HG03439 (cell line): Measurements from ENCODE around the gene ZNF792.
"Not testable (repeated sequence)": the region's sequence is repeated elsewhere in the genome, so short reads cannot be mapped to it uniquely, and the experiment has no call there.

Source experiments
- ATAC-seq: cut with Tn5 transposase; IDR thresholded peaks from one replicate; pipeline ENCODE4 v1.9.1; 2021; ENCODE audit warnings: mild to moderate bottlenecking, moderate library complexity; ENCODE audit not compliant: unreplicated experiment

The ZNF792 gene

GRCh38 chr19:34998777-34999497, 34.9 kb upstream of the ZNF792 start:
- no peak for ATAC-seq

GRCh38 chr19:34998224-34998623, 34.2 kb upstream of the ZNF792 start:
- not testable (repeated sequence) for ATAC-seq

GRCh38 chr19:34997071-34997617, 33.1 kb upstream of the ZNF792 start:
- ATAC-seq = no peak

GRCh38 chr19:34995551-34995950, 31.5 kb upstream of the ZNF792 start:
- ATAC-seq = no peak

GRCh38 chr19:34994643-34995541, 30.9 kb upstream of the ZNF792 start:
- no peak for ATAC-seq

GRCh38 chr19:34994286-34994642, 30.2 kb upstream of the ZNF792 start:
- ATAC-seq = no peak

- not testable (repeated sequence) for ATAC-seq
Measured at GRCh38 chr19:34992582-34992981, 28.6 kb upstream of the ZNF792 start.

- ATAC-seq = no peak
Measured at GRCh38 chr19:34991542-34992333, 27.7 kb upstream of the ZNF792 start.

GRCh38 chr19:34990578-34991192, 26.7 kb upstream of the ZNF792 start:
- ATAC-seq = no peak

GRCh38 chr19:34989298-34989697, 25.3 kb upstream of the ZNF792 start:
- ATAC-seq = no peak

GRCh38 chr19:34988119-34988518, 24.1 kb upstream of the ZNF792 start:
- no peak for ATAC-seq

GRCh38 chr19:34985249-34986022, 21.4 kb upstream of the ZNF792 start:
- ATAC-seq = no peak

- ATAC-seq = no peak
Measured at GRCh38 chr19:34984287-34984686, 20.3 kb upstream of the ZNF792 start.

- no peak for ATAC-seq
Measured at GRCh38 chr19:34983786-34984185, 19.8 kb upstream of the ZNF792 start.

GRCh38 chr19:34982275-34982674, 18.2 kb upstream of the ZNF792 start:
- ATAC-seq = no peak

- no peak for ATAC-seq
Measured at GRCh38 chr19:34979819-34980640, 16.0 kb upstream of the ZNF792 start.

- ATAC-seq = no peak
Measured at GRCh38 chr19:34976611-34977010, 12.6 kb upstream of the ZNF792 start.

GRCh38 chr19:34975056-34975455, 11.0 kb upstream of the ZNF792 start:
- no peak for ATAC-seq

- no peak for ATAC-seq
Measured at GRCh38 chr19:34974646-34975045, 10.6 kb upstream of the ZNF792 start.
